ENCODE results near the gene CETN1.

CETN1 gene

DNA sequence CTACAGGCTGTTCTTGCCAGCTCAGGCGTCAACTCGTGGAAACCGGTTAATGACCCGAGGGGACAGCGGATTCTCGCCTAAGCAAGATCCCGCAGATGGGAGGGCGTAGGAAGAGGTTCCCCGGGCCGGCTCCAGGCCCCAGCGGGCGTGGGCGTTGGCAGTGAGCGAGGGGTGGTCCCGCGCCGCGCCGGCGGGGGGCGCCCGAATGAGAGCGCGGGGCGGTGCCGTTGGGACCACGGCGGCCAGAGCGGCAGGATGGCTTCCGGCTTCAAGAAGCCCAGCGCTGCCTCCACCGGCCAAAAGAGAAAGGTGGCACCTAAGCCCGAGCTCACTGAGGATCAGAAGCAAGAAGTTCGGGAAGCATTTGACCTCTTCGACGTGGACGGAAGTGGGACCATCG, at the start of gene CETN1:
Gene CETN1 (plus strand): TSS at position 227 of the 400 bp plus-strand sequence. CDS start 29 bp downstream, at position 256.
- Mint-ChIP-seq H3K4me1 (no peaks in the 10 kb centered on the region), H3K27me3 (peaks cover 66% of the 10 kb centered on the region), H3K36me3 (ENCODE audit: insufficient read depth) (no peaks in the 10 kb centered on the region), H3K27ac (ENCODE audit: low read depth) (no peak within 1 kb of the TSS), H3K9me3 (no peaks in the 10 kb centered on the region), H3K4me3 (no peak within 1 kb of the TSS)
- no peak for ATAC-seq (replicated peaks; ENCODE audit: extremely low read depth, poor library complexity, severe bottlenecking)
- DNase-seq (ENCODE audit: low spot score in 2 of 2) = no peak

- ATAC-seq (replicated peaks; ENCODE audit: extremely low read depth, poor library complexity, severe bottlenecking) = no peak
- no peaks in the 10 kb centered on the region for H3K4me1 Mint-ChIP-seq
- no peak overlapping the region for H3K4me3 Mint-ChIP-seq
These were observed 48.2 kb upstream of the CETN1 start for GRCh38 chr18:532018-532417.

DNA sequence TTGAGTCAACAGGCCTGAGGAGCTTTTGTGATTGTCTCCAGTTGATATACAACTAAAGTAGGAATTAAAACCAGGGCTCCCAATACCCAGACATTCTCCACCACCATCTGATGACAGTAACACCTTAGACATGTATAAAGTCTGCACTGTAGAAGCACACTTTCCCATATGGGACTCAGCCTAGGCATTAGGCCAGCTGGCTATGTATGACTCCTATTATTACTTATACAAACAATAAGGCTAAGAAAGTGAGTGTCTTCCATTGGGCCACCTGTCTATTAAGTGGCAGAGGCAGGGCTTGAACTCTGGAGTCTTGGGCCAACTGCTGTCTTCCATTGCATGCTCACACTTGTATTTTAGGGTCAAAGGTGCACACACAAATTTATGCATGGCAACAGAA, 47.5 kb upstream of the CETN1 start:
- ATAC-seq (replicated peaks; ENCODE audit: extremely low read depth, poor library complexity, severe bottlenecking) = no peak
- Mint-ChIP-seq H3K4me1 (no peaks in the 10 kb centered on the region), H3K9me3 (no peaks in the 10 kb centered on the region), H3K4me3 (no peak overlapping the region), H3K27ac (ENCODE audit: low read depth) (no peak overlapping the region), H3K36me3 (ENCODE audit: insufficient read depth) (no peaks in the 10 kb centered on the region), H3K27me3 (peaks cover 35% of the 10 kb centered on the region)
- DNase-seq (ENCODE audit: low spot score in 2 of 2) = no peak

More at GRCh38 chr18:532018-532417, 48.2 kb upstream of the CETN1 start:
- H3K27ac Mint-ChIP-seq (ENCODE audit: low read depth) = no peak overlapping the region
- no peaks in the 10 kb centered on the region for H3K9me3 Mint-ChIP-seq
- peaks cover 41% of the 10 kb centered on the region for H3K27me3 Mint-ChIP-seq
- no peak for DNase-seq (ENCODE audit: low spot score in 2 of 2)
- H3K36me3 Mint-ChIP-seq (ENCODE audit: insufficient read depth) = no peaks in the 10 kb centered on the region

GRCh38 chr18:533995-534601, 46.1 kb upstream of the CETN1 start:
- no peaks in the 10 kb centered on the region for H3K36me3 Mint-ChIP-seq (ENCODE audit: insufficient read depth)
- H3K9me3 Mint-ChIP-seq = no peaks in the 10 kb centered on the region
- DNase-seq (ENCODE audit: low spot score in 2 of 2) (no peak), ATAC-seq (replicated peaks; ENCODE audit: extremely low read depth, poor library complexity, severe bottlenecking) (no peak)
- no peaks in the 10 kb centered on the region for H3K4me1 Mint-ChIP-seq
- H3K27me3 Mint-ChIP-seq = peaks cover 24% of the 10 kb centered on the region
- H3K4me3 Mint-ChIP-seq = no peak overlapping the region
- no peak overlapping the region for H3K27ac Mint-ChIP-seq (ENCODE audit: low read depth)

GRCh38 chr18:543447-544078, 36.6 kb upstream of the CETN1 start:
- no peak for ATAC-seq (replicated peaks; ENCODE audit: extremely low read depth, poor library complexity, severe bottlenecking)
- Mint-ChIP-seq H3K27me3 (peaks cover 37% of the 10 kb centered on the region), H3K4me1 (no peaks in the 10 kb centered on the region), H3K36me3 (ENCODE audit: insufficient read depth) (peaks cover 3% of the 10 kb centered on the region), H3K9me3 (peaks cover 5% of the 10 kb centered on the region), H3K4me3 (no peak overlapping the region), H3K27ac (ENCODE audit: low read depth) (no peak overlapping the region)
- DNase-seq (ENCODE audit: low spot score in 2 of 2) = no peak

DNA sequence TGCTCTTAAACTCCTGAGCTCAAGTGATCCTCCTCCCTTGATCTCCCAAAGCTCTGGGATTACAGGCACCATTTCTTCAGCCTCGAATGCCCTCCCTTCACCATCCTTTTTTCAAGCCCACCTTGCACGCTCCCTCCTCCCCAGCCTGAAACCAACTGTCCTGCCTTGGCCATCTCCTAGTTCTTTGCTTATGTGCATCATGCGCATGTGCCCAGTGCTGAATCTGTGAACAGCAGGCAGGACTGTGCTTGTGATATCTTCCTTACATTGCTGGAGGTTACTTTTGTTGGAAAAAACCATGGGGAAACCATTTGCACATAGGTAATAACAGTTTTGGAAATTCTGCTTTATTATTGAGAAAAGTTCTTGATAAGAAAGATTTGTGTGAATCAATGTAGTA, 30.2 kb upstream of the CETN1 start:
- Mint-ChIP-seq H3K9me3 (peaks cover 5% of the 10 kb centered on the region), H3K36me3 (ENCODE audit: insufficient read depth) (peaks cover 3% of the 10 kb centered on the region), H3K4me3 (no peak overlapping the region), H3K27ac (ENCODE audit: low read depth) (no peak overlapping the region), H3K4me1 (no peaks in the 10 kb centered on the region), H3K27me3 (peaks cover 33% of the 10 kb centered on the region)
- ATAC-seq (replicated peaks; ENCODE audit: extremely low read depth, poor library complexity, severe bottlenecking) = no peak
- DNase-seq (ENCODE audit: low spot score in 2 of 2) = no peak

DNA sequence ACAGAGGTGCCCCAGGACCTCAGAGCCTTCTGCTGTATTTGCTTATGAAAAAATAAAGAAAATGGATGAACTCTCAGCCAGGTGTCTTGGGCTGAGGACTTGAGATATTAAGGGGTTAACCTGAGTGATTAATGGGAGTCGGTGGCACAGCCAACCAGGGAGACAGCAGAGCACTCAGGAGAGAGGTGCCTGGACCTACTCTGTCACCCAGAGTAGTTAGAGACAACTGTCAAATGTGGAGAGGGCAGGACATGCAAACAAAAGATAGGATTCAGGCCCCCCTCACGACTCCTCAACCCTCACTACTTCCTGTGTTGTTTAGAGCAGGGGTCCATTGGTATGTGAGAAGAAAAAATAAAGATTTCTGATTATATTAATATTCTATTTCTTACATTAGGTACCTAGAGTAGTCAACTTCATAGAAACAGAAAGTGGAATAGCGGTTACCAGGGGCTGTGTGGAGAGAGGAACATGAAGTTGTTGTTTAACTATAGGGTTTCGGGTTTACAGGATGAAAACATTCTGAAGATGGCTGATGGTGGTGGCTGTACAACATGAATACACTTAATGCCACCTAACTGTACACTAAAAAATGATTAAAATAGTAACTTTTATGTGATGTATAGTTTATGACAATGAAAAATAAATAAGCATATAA, 28.6 kb upstream of the CETN1 start:
- Mint-ChIP-seq H3K4me3 (no peak overlapping the region), H3K4me1 (no peaks in the 10 kb centered on the region)

DNA sequence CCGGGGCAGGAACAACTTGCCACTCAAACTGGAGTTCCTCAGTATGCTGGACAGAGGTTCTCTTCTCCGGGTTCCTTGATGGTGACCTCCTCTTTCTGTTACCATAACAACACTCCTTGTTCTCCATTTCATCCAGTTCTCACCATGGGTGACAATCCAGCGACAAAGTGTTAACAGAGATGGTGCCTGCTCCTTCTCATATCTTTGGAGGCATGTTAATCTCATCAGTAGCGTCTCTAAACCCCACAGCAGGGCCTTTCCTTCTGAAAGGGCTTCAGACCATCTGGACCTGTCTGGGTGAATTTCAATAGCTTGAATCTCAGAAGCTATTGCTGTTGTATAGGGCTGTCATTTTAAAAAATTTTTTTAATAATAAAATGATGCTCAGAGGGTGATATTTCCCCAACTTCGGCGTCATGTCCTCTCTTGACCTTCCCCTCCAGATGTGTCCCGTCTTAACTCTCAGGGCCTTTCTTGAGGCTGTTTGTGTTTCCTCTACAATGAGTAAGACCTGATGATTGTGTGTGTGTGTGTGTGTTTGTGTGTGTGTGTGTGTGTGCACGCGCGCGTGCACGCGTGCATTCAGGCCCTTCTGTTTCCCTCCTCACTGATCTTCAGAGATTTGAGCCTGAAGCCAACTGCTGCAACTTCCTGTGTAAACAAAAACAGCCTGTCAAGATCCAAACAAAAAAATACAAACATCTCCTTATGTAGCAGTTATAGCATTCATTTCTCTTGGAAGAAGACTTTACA, 24.3 kb upstream of the CETN1 start:
- H3K4me3 Mint-ChIP-seq = no peak overlapping the region
- no peaks in the 10 kb centered on the region for H3K4me1 Mint-ChIP-seq
- H3K36me3 Mint-ChIP-seq (ENCODE audit: insufficient read depth) = no peaks in the 10 kb centered on the region
- DNase-seq (ENCODE audit: low spot score in 2 of 2) = no peak
- H3K27ac Mint-ChIP-seq (ENCODE audit: low read depth) = no peak overlapping the region
- H3K27me3 Mint-ChIP-seq = peaks cover 30% of the 10 kb centered on the region
- no peaks in the 10 kb centered on the region for H3K9me3 Mint-ChIP-seq
- ATAC-seq (replicated peaks; ENCODE audit: extremely low read depth, poor library complexity, severe bottlenecking) = no peak

More for the DNA sequence above, 28.6 kb upstream of the CETN1 start:
- DNase-seq (ENCODE audit: low spot score in 2 of 2) = no peak
- Mint-ChIP-seq H3K27ac (ENCODE audit: low read depth) (no peak overlapping the region), H3K27me3 (peaks cover 32% of the 10 kb centered on the region), H3K9me3 (peaks cover 5% of the 10 kb centered on the region), H3K36me3 (ENCODE audit: insufficient read depth) (peaks cover 3% of the 10 kb centered on the region)
- no peak for ATAC-seq (replicated peaks; ENCODE audit: extremely low read depth, poor library complexity, severe bottlenecking)

DNA sequence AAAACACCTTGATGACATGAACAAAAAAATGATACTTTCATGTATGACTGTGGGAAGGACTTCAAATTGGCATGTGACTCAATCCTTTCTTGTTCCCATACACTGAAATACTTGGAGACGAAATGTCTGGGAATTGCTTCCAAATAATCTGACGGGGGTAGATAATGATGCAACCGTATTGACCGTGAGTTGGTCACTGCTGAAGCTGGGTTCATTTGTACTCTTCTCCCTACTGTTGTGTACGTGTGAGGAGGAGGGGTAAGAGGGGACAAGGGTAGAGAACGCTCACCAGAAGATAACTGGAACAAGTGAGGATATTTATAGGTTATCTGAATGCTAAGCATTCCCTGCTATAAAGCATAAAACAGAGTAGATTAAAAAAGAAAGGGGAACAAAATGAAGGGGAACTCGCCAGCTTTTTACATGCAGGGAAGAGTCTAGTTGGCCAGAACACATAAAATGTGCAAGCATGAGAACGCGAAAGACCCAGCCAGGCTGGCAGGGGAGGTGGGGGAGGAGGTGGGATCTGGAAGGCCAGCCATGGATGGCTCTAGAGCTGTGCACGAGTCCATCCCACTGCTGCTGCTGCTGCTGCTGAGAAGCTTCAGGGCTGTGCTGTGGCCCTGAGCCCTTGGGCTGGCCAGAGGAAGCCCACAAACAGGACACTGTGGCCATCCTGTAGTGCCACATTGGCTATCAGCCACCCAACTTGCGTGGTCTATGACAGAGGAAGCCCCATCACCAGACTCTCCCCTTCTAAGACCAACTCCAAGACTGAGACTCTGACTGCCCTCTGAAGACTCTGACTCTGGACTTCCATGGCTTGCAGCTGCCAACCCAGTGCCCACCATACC, 15.2 kb upstream of the CETN1 start:
- H3K27me3 Mint-ChIP-seq = peaks cover 26% of the 10 kb centered on the region
- DNase-seq (ENCODE audit: low spot score in 2 of 2) (no peak), ATAC-seq (replicated peaks; ENCODE audit: extremely low read depth, poor library complexity, severe bottlenecking) (no peak)
- H3K27ac Mint-ChIP-seq (ENCODE audit: low read depth) = no peak overlapping the region
- H3K4me3 Mint-ChIP-seq = no peak overlapping the region
- H3K36me3 Mint-ChIP-seq (ENCODE audit: insufficient read depth) = no peaks in the 10 kb centered on the region
- no peaks in the 10 kb centered on the region for H3K9me3 Mint-ChIP-seq
- H3K4me1 Mint-ChIP-seq = no peaks in the 10 kb centered on the region

DNA sequence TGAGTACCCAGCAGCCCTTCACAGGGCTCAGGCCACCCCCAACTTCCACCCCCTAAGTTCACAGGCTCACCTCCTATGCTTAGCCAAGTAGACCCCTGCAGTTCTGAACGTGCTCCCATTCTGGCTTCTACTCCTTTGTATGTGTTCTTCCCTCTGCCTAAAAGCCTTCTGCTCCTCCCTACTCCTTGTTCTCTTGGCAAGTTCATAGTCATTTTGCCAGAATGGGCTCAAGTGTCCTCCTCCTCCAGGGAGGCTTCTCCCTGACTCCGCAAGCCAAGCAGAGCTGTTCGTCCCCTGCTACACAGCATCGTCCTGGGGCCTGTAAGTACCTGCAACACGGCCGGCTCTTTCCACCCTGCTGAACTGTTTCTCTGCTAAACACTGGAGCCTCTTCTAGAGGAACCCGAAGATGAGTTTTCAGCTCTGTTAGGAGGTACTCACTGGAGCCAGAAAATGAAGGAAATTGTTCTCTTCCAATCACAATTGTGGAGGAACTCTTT, 14.6 kb upstream of the CETN1 start:
- ATAC-seq (replicated peaks; ENCODE audit: extremely low read depth, poor library complexity, severe bottlenecking) = no peak
- Mint-ChIP-seq H3K36me3 (ENCODE audit: insufficient read depth) (no peaks in the 10 kb centered on the region), H3K9me3 (no peaks in the 10 kb centered on the region), H3K4me3 (no peak overlapping the region), H3K27me3 (peaks cover 33% of the 10 kb centered on the region), H3K27ac (ENCODE audit: low read depth) (no peak overlapping the region), H3K4me1 (no peaks in the 10 kb centered on the region)
- no peak for DNase-seq (ENCODE audit: low spot score in 2 of 2)

DNA sequence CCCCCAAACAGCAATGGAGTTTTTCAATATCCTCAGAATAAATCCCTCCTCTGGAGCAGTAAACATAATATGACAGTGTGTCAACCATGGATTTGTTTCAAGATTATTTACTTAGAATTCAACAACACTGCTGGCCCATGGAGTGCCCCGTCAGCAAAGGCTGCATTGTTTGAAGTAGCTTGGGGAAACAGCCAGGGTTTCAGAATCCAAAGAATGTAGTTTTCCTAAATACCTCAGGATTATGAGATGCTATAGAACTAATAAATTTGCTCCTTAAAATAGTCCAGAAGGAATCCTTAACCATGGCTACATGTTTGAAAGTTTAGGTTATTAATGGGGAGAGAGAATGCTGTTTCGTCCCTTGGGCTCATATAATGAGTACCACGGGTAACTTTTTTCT, 13.1 kb upstream of the CETN1 start:
- H3K27me3 Mint-ChIP-seq = peaks cover 34% of the 10 kb centered on the region
- no peak for DNase-seq (ENCODE audit: low spot score in 2 of 2)
- no peak overlapping the region for H3K27ac Mint-ChIP-seq (ENCODE audit: low read depth)
- no peak overlapping the region for H3K4me3 Mint-ChIP-seq
- no peaks in the 10 kb centered on the region for H3K36me3 Mint-ChIP-seq (ENCODE audit: insufficient read depth)
- no peaks in the 10 kb centered on the region for H3K9me3 Mint-ChIP-seq
- ATAC-seq (replicated peaks; ENCODE audit: extremely low read depth, poor library complexity, severe bottlenecking) = no peak
- H3K4me1 Mint-ChIP-seq = no peaks in the 10 kb centered on the region

GRCh38 chr18:568731-569130, 11.4 kb upstream of the CETN1 start:
- no peak for DNase-seq (ENCODE audit: low spot score in 2 of 2)
- H3K4me1 Mint-ChIP-seq = no peaks in the 10 kb centered on the region
- H3K36me3 Mint-ChIP-seq (ENCODE audit: insufficient read depth) = no peaks in the 10 kb centered on the region
- no peak for ATAC-seq (replicated peaks; ENCODE audit: extremely low read depth, poor library complexity, severe bottlenecking)
- peaks cover 47% of the 10 kb centered on the region for H3K27me3 Mint-ChIP-seq
- no peaks in the 10 kb centered on the region for H3K9me3 Mint-ChIP-seq
- H3K4me3 Mint-ChIP-seq = no peak overlapping the region
- H3K27ac Mint-ChIP-seq (ENCODE audit: low read depth) = no peak overlapping the region
